K562 (cell line): Measurements from ENCODE around the gene CYS1. TPM values are rescaled to one million over a fixed set of nuclear protein-coding genes. Genes with fewer than 3 reads are reported as not detected.
A peak's percentile ranks its signal among the peaks of the same experiment; 100 is the strongest.

Experiments
- ARNT ChIP-seq, 2 experiments: fragments of 450-650 bp; IDR thresholded peaks; 2 replicates each; pipeline ENCODE4 v1.6.1; 2016; ENCODE audit warnings: mild to moderate bottlenecking in 1 of 2
- ATF1 ChIP-seq, 2 experiments: fragments of 450-650 bp in 1 of 2; IDR thresholded peaks; 2 replicates each; pipeline ENCODE4 v1.6.1; 2016; ENCODE audit warnings: missing compliant biosample characterization in 1 of 2, missing genetic modification characterization in 1 of 2
- DACH1 ChIP-seq: fragments of 450-650 bp; IDR thresholded peaks from 2 replicates; pipeline ENCODE4 v1.6.1; 2018; ENCODE audit not compliant: partially characterized antibody
- DMBX1 ChIP-seq: fragments of 250-450 bp; sonication (Bioruptor Pico); IDR thresholded peaks from 2 replicates; pipeline ENCODE4 v1.8.0; 2022; ENCODE audit warnings: inconsistent platforms, mild to moderate bottlenecking, moderate library complexity, borderline replicate concordance
- DPF2 ChIP-seq: fragments of 450-650 bp; IDR thresholded peaks from 2 replicates; pipeline ENCODE4 v1.6.1; 2016
- EP300 ChIP-seq: IDR thresholded peaks from 2 replicates; pipeline ENCODE4 v1.6.1; 2012; ENCODE audit warnings: low read length, improper control_type of control experiment
- ERF ChIP-seq: fragments of 450-650 bp; formaldehyde crosslinking; IDR thresholded peaks from 2 replicates; pipeline ENCODE4 v1.4.0; 2020; ENCODE audit warnings: mild to moderate bottlenecking, mixed read lengths
- HDAC8 ChIP-seq: fragments of 450-650 bp; IDR thresholded peaks from 2 replicates; pipeline ENCODE4 v1.6.1; 2016; ENCODE audit warnings: mild to moderate bottlenecking, missing genetic modification characterization, moderate library complexity, missing compliant biosample characterization
- HMGN3 ChIP-seq: IDR thresholded peaks from 2 replicates; pipeline ENCODE4 v1.6.1; 2011; ENCODE audit warnings: borderline replicate concordance, low read depth, mild to moderate bottlenecking, mixed read lengths, low read length; ENCODE audit not compliant: insufficient read length; ENCODE audit errors: extremely low read depth
- MTF1 ChIP-seq: fragments of 250-450 bp; sonication (Bioruptor Pico); IDR thresholded peaks from 2 replicates; pipeline ENCODE4 v1.9.0; 2021; ENCODE audit warnings: moderate library complexity, mild to moderate bottlenecking, inconsistent platforms, borderline replicate concordance
- NCOA2 ChIP-seq, 2 experiments: fragments of 450-650 bp; IDR thresholded peaks; 2 replicates each; pipeline ENCODE4 v1.6.1; 2018; ENCODE audit warnings: mild to moderate bottlenecking in 2 of 2, moderate library complexity in 1 of 2; ENCODE audit not compliant: partially characterized antibody in 2 of 2
- SMARCE1 ChIP-seq: fragments of 450-650 bp; IDR thresholded peaks from 2 replicates; pipeline ENCODE4 v1.7.1; 2016; ENCODE audit warnings: mild to moderate bottlenecking
- WHSC1 ChIP-seq: IDR thresholded peaks from one replicate; pipeline ENCODE4 v1.6.1; 2012; ENCODE audit warnings: low read length, control low read depth, inconsistent platforms
- ZBTB17 ChIP-seq: fragments of 450-650 bp; formaldehyde crosslinking; IDR thresholded peaks from 2 replicates; pipeline ENCODE4 v1.4.0; 2020; ENCODE audit warnings: mild to moderate bottlenecking
- ZC3H8 ChIP-seq: fragments of 450-650 bp; IDR thresholded peaks from 2 replicates; pipeline ENCODE4 v1.6.1; 2017
- ZFP30 ChIP-seq: fragments of 250-450 bp; sonication (Bioruptor Pico); IDR thresholded peaks from 2 replicates; pipeline ENCODE4 v1.8.0; 2022; ENCODE audit warnings: moderate library complexity, mild to moderate bottlenecking, inconsistent platforms, borderline replicate concordance
- ZNF217 ChIP-seq: sonication (generic); formaldehyde crosslinking; IDR thresholded peaks from 2 replicates; pipeline ENCODE4 v1.8.0; 2022; ENCODE audit warnings: mild to moderate bottlenecking, missing genetic modification reagents
- ZNF263 ChIP-seq: sonication (generic); formaldehyde crosslinking; IDR thresholded peaks from 2 replicates; pipeline ENCODE4 v1.8.0; 2022; ENCODE audit warnings: mild to moderate bottlenecking, missing genetic modification reagents, borderline replicate concordance
- ZNF282 ChIP-seq: sonication (generic); formaldehyde crosslinking; IDR thresholded peaks from 2 replicates; pipeline ENCODE4 v1.8.1; 2023; ENCODE audit warnings: missing genetic modification reagents
- ZNF347 ChIP-seq: fragments of 450-650 bp; formaldehyde crosslinking; IDR thresholded peaks from 2 replicates; pipeline ENCODE4 v1.4.0; 2020; ENCODE audit warnings: low read depth, mild to moderate bottlenecking, moderate library complexity
- polyA plus RNA-seq, 8 experiments: library from polyadenylated mRNA; depleted of rRNA in 4 of 8; stranded (reverse) in 5 of 8; unstranded in 3 of 8; fragments of >200 nt; fragmentation: Nextera tagmentation in 2 of 8; fragmentation: Illumina TruSeq in 1 of 8; extraction: Ambion mirVana in 2 of 8; extraction: Trizol in 1 of 8; gene quantifications; 2 replicates each; pipeline versions ENCODE4 v1.2.1 to v1.2.3, GENCODE V29; 2011 to 2014; ENCODE audit warnings: inconsistent platforms in 1 of 8, missing spikeins in 1 of 8
- total RNA-seq, 7 experiments: library from RNA; depleted of rRNA in 6 of 7; stranded (reverse); fragments of >200 nt in 6 of 7; fragmentation: Illumina TruSeq in 2 of 7; extraction: Trizol in 2 of 7; gene quantifications; 2 replicates each; pipeline versions ENCODE4 v1.2.1 to v1.2.3, GENCODE V29; 2011 to 2021; ENCODE audit warnings: low replicate concordance in 1 of 7
- TF ChIP-seq, protein P1 (sequence below): sonication (generic); formaldehyde crosslinking; IDR thresholded peaks from 2 replicates; pipeline ENCODE4 v1.8.0; 2022; ENCODE audit warnings: missing genetic modification reagents, mild to moderate bottlenecking, borderline replicate concordance
- TF ChIP-seq, protein P2 (sequence below): sonication (generic); formaldehyde crosslinking; IDR thresholded peaks from 2 replicates; pipeline ENCODE4 v1.8.1; 2023; ENCODE audit warnings: mild to moderate bottlenecking, missing genetic modification reagents
- TF ChIP-seq, protein P3 (sequence below): fragments of 250-450 bp; sonication (Bioruptor Pico); IDR thresholded peaks from 2 replicates; pipeline ENCODE4 v1.8.0; 2021; ENCODE audit warnings: moderate library complexity, mild to moderate bottlenecking, inconsistent platforms

CYS1 gene
- total and polyA plus RNA-seq, 9 of the 15 experiments (the other 6 are each of a cell fraction or from before 2014, with no cell fraction given): 0.11 to 0.13 TPM; not detected in 7

DNA sequence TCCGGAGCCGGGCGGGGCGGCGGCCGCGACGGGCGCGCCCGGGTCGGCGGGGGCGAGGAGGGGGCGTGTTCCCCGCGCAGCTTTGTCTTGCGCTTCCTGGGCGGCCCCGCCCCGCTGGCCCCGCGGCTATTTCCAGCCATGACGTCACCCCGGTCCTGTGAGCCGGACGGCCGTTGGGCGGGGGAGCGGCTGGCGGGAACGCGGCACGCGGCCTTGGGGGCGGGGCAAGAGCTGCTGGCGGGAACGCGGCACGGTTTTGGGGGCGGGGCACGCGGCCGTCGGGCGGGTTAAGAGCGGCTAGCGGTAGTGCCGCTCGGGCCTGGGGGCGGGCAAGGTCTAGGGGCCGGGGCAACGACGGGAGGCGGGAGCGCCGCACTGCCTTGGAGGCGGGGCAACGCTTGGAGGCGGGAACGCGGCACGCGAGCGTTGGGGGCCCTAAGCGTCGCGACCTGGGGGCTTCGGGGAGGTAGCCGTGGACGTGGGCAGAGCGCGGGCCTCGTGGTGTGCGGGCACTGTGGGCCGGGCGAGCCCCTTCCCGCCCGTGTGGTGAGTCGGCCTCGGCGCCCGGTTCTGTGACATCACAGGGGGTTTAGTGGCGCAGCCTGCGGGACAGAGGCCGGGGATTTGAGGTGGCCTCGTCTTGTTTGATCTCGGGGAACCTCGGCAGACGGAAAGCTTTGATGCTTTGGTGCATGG is 36.2 kb downstream of the CYS1 start (continued):
- TF ChIP-seq NCOA2 (IDR thresholded peaks at IDR 0.05; ENCODE audit: partially characterized antibody in 2 of 2) (no peak), DMBX1 (peak; percentile 26; the same call in 1 of the 2 replicates), MTF1 (no peak), ZC3H8 (no peak), ZNF217 (CRISPR knock-in tag) (no peak), ARNT (IDR thresholded peaks at IDR 0.05) (no peak), WHSC1 (no peak), ZNF263 (CRISPR knock-in tag) (peak; percentile 61; the same call in 1 of the 2 replicates), ZBTB17 (CRISPR knock-in tag) (peak; percentile 66; the same call in 1 of the 2 replicates), DACH1 (no peak), HDAC8 (tag) (no peak), EP300 (peak; percentile 67), ERF (CRISPR knock-in tag) (no peak), ZNF347 (CRISPR knock-in tag) (0 out of 2 replicates have a peak, but pooled peaks have one; percentile 36), HMGN3 (peak; percentile 83), SMARCE1 (no peak), DPF2 (peak; percentile 47; the same call in 1 of the 2 replicates), ZNF282 (CRISPR knock-in tag) (peak; percentile 64; the same call in 1 of the 2 replicates), ZFP30 (CRISPR knock-in tag) (no peak), ATF1 (CRISPR knock-in tag; IDR thresholded peaks at IDR 0.05) (peak; percentile 51), ATF1 (tag; IDR thresholded peaks at IDR 0.05) (peak; percentile 91)
- TF ChIP-seq, protein P1, sequence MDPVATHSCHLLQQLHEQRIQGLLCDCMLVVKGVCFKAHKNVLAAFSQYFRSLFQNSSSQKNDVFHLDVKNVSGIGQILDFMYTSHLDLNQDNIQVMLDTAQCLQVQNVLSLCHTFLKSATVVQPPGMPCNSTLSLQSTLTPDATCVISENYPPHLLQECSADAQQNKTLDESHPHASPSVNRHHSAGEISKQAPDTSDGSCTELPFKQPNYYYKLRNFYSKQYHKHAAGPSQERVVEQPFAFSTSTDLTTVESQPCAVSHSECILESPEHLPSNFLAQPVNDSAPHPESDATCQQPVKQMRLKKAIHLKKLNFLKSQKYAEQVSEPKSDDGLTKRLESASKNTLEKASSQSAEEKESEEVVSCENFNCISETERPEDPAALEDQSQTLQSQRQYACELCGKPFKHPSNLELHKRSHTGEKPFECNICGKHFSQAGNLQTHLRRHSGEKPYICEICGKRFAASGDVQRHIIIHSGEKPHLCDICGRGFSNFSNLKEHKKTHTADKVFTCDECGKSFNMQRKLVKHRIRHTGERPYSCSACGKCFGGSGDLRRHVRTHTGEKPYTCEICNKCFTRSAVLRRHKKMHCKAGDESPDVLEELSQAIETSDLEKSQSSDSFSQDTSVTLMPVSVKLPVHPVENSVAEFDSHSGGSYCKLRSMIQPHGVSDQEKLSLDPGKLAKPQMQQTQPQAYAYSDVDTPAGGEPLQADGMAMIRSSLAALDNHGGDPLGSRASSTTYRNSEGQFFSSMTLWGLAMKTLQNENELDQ: no peak; the same call in 1 of the 2 replicates
- TF ChIP-seq, protein P2, sequence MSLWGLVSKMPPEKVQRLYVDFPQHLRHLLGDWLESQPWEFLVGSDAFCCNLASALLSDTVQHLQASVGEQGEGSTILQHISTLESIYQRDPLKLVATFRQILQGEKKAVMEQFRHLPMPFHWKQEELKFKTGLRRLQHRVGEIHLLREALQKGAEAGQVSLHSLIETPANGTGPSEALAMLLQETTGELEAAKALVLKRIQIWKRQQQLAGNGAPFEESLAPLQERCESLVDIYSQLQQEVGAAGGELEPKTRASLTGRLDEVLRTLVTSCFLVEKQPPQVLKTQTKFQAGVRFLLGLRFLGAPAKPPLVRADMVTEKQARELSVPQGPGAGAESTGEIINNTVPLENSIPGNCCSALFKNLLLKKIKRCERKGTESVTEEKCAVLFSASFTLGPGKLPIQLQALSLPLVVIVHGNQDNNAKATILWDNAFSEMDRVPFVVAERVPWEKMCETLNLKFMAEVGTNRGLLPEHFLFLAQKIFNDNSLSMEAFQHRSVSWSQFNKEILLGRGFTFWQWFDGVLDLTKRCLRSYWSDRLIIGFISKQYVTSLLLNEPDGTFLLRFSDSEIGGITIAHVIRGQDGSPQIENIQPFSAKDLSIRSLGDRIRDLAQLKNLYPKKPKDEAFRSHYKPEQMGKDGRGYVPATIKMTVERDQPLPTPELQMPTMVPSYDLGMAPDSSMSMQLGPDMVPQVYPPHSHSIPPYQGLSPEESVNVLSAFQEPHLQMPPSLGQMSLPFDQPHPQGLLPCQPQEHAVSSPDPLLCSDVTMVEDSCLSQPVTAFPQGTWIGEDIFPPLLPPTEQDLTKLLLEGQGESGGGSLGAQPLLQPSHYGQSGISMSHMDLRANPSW (CRISPR knock-in tag): peak; percentile 82; the same call in 1 of the 2 replicates
- TF ChIP-seq, protein P3, sequence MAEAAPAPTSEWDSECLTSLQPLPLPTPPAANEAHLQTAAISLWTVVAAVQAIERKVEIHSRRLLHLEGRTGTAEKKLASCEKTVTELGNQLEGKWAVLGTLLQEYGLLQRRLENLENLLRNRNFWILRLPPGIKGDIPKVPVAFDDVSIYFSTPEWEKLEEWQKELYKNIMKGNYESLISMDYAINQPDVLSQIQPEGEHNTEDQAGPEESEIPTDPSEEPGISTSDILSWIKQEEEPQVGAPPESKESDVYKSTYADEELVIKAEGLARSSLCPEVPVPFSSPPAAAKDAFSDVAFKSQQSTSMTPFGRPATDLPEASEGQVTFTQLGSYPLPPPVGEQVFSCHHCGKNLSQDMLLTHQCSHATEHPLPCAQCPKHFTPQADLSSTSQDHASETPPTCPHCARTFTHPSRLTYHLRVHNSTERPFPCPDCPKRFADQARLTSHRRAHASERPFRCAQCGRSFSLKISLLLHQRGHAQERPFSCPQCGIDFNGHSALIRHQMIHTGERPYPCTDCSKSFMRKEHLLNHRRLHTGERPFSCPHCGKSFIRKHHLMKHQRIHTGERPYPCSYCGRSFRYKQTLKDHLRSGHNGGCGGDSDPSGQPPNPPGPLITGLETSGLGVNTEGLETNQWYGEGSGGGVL (CRISPR knock-in tag): no peak
